Smooth muscle cell (in vitro differentiated cells): ENCODE data around the gene SMURF1. TPM values are rescaled to one million over a fixed set of nuclear protein-coding genes. Genes with fewer than 3 reads are reported as not detected.

ENCODE experiments used
- DNase-seq: peaks from one replicate; lab custom pipeline; 2025; ENCODE audit not compliant: unreplicated experiment; lab: John Stamatoyannopoulos, UW
- H2AFZ ChIP-seq: fragments of 200-600 bp; sonication (generic); 2 replicates; pipeline ENCODE4 v1.6.0; 2016; ENCODE audit warnings: antibody characterized with exemption, low read depth, mild to moderate bottlenecking
- H3F3A ChIP-seq: fragments of 200-600 bp; sonication (generic); 2 replicates; pipeline ENCODE4 v1.6.0; 2017; ENCODE audit warnings: antibody characterized with exemption, low read depth
- H3K27ac ChIP-seq: fragments of 200-600 bp; sonication (generic); 2 replicates; pipeline ENCODE4 v1.5.1; 2016; ENCODE audit warnings: low read depth, mild to moderate bottlenecking
- H3K27me3 ChIP-seq: fragments of 200-600 bp; sonication (generic); 2 replicates; pipeline ENCODE4 v1.6.1; 2016; ENCODE audit warnings: low read depth, mild to moderate bottlenecking
- H3K36me3 ChIP-seq: fragments of 200-600 bp; sonication (generic); 2 replicates; pipeline ENCODE4 v1.5.1; 2016; ENCODE audit warnings: low read depth
- H3K4me1 ChIP-seq: fragments of 200-600 bp; sonication (generic); 2 replicates; pipeline ENCODE4 v1.5.1; 2016; ENCODE audit warnings: low read depth
- H3K4me2 ChIP-seq: fragments of 200-600 bp; sonication (generic); 2 replicates; pipeline ENCODE4 v1.6.0; 2016; ENCODE audit warnings: mild to moderate bottlenecking
- H3K4me3 ChIP-seq: fragments of 200-600 bp; sonication (generic); 2 replicates; pipeline ENCODE4 v1.5.1; 2016; ENCODE audit warnings: mild to moderate bottlenecking
- H3K79me2 ChIP-seq: fragments of 200-600 bp; sonication (generic); 2 replicates; pipeline ENCODE4 v1.6.0; 2016; ENCODE audit warnings: low read depth, mild to moderate bottlenecking
- H3K9ac ChIP-seq: fragments of 200-600 bp; sonication (generic); 2 replicates; pipeline ENCODE4 v1.6.0; 2016; ENCODE audit warnings: low read depth
- H3K9me3 ChIP-seq: fragments of 200-600 bp; sonication (generic); replicated peaks from 2 replicates; pipeline ENCODE4 v1.5.1; 2016; ENCODE audit warnings: low read depth
- H4K20me1 ChIP-seq: fragments of 200-600 bp; sonication (generic); 2 replicates; pipeline ENCODE4 v1.6.0; 2016; ENCODE audit warnings: low read depth
- WGBS: methylation state at CpG from one replicate; pipeline ENCODE4 v1.1.7; 2016; ENCODE audit warnings: low lambda C conversion rate; 5-methylcytosine and 5-hydroxymethylcytosine counted together
- polyA plus RNA-seq: library from polyadenylated mRNA; unstranded; fragments of >200 nt; fragmentation: Nextera tagmentation; extraction: Ambion mirVana; gene quantifications from 2 replicates; pipeline ENCODE4 v1.2.1, GENCODE V29; 2016
- total RNA-seq: library from RNA; depleted of rRNA; stranded (reverse); fragments of >200 nt; gene quantifications from 2 replicates; pipeline ENCODE4 v1.2.3, GENCODE V29; 2014
- TF ChIP-seq, protein P1 (sequence below): fragments of 200-600 bp; sonication (generic); IDR thresholded peaks from 2 replicates; pipeline ENCODE4 v1.5.1; 2017; ENCODE audit warnings: borderline replicate concordance, mild to moderate bottlenecking, antibody characterized with exemption; ENCODE audit not compliant: insufficient read depth, poor library complexity, severe bottlenecking

Gene SMURF1
- total and polyA plus RNA-seq, 2 experiments from 2014 or later, result 17.5 to 28.5 TPM

- Histone ChIP-seq H2AFZ (no peak overlapping the region), H3K27ac (peak overlapping the region; percentile 44), H3F3A (peaks cover 5% of the 10 kb centered on the region), H4K20me1 (peaks cover 75% of the 10 kb centered on the region), H3K4me2 (no peak overlapping the region), H3K36me3 (no peaks in the 10 kb centered on the region), H3K79me2 (peaks cover 100% of the 10 kb centered on the region), H3K4me3 (peak overlapping the region; percentile 20), H3K27me3 (no peaks in the 10 kb centered on the region), H3K4me1 (peaks cover 4% of the 10 kb centered on the region), H3K9me3 (no peaks in the 10 kb centered on the region), H3K9ac (no peak overlapping the region)
- WGBS, result 50% methylated on average over 6 of the region's 6 CpGs
- TF ChIP-seq, protein P1, sequence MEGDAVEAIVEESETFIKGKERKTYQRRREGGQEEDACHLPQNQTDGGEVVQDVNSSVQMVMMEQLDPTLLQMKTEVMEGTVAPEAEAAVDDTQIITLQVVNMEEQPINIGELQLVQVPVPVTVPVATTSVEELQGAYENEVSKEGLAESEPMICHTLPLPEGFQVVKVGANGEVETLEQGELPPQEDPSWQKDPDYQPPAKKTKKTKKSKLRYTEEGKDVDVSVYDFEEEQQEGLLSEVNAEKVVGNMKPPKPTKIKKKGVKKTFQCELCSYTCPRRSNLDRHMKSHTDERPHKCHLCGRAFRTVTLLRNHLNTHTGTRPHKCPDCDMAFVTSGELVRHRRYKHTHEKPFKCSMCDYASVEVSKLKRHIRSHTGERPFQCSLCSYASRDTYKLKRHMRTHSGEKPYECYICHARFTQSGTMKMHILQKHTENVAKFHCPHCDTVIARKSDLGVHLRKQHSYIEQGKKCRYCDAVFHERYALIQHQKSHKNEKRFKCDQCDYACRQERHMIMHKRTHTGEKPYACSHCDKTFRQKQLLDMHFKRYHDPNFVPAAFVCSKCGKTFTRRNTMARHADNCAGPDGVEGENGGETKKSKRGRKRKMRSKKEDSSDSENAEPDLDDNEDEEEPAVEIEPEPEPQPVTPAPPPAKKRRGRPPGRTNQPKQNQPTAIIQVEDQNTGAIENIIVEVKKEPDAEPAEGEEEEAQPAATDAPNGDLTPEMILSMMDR, result no peak
- DNase-seq, result no peak
These were observed 44.9 kb downstream of the SMURF1 start for GRCh38 chr7:99098824-99099498.

GRCh38 chr7:99098286-99098823 lies 45.6 kb downstream of the SMURF1 start:
- Histone ChIP-seq H3K9ac (no peak overlapping the region), H3K79me2 (peaks cover 100% of the 10 kb centered on the region), H3K27me3 (no peaks in the 10 kb centered on the region), H3K4me3 (peak overlapping the region; percentile 20), H3K36me3 (no peaks in the 10 kb centered on the region), H4K20me1 (peaks cover 75% of the 10 kb centered on the region), H3K4me2 (no peak overlapping the region), H3K4me1 (peaks cover 4% of the 10 kb centered on the region), H2AFZ (no peak overlapping the region), H3F3A (peaks cover 5% of the 10 kb centered on the region), H3K27ac (peak overlapping the region; percentile 44), H3K9me3 (no peaks in the 10 kb centered on the region)
- WGBS, result 80% methylated on average over 3 of the region's 3 CpGs
- no peak for DNase-seq
- TF ChIP-seq, protein P1, result no peak

DNA sequence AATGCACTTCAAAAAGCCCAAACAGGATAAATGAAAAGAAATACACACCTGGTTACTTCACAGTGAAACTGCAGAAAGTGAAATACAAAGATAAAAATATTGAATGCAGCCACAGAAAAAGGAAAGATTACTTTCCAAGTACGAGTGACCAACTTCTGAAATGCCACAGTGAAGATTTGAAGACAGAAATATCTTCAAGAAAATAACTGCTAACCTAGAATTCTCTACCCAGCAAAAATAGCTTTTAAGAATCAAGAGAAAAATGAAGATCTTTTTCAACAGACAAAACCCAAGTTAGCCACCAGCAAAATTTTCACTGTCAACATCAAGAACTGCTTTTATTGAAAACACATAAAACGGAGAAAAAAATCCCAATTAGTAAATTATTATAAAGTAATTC lies 46.2 kb downstream of the SMURF1 start:
- Histone ChIP-seq H3K4me3 (peak overlapping the region; percentile 4), H3K9me3 (no peaks in the 10 kb centered on the region), H3K4me1 (peaks cover 4% of the 10 kb centered on the region), H4K20me1 (peaks cover 77% of the 10 kb centered on the region), H3K4me2 (no peak overlapping the region), H3K27me3 (no peaks in the 10 kb centered on the region), H2AFZ (no peak overlapping the region), H3F3A (peaks cover 5% of the 10 kb centered on the region), H3K79me2 (peaks cover 100% of the 10 kb centered on the region), H3K36me3 (no peaks in the 10 kb centered on the region), H3K27ac (no peak overlapping the region), H3K9ac (no peak overlapping the region)
- TF ChIP-seq, protein P1, result no peak
- DNase-seq, result no peak
- 96% methylated on average over 2 of the region's 2 CpGs for WGBS
